Measurements from ENCODE around the gene BMF.
"Not testable (repeated sequence)": the region's sequence is repeated elsewhere in the genome, so short reads cannot be mapped to it uniquely, and the experiment has no call there.

Gene BMF

GRCh38 chr15:40073716-40074490, 34.8 kb downstream of the BMF start:
- not testable (repeated sequence) for H3K27ac ChIP-seq (ENCODE audit: insufficient read depth, low read depth, low read length, poor library complexity, severe bottlenecking); H3K4me3 ChIP-seq (ENCODE audit: insufficient read depth, low read depth, low read length); H3K9me3 ChIP-seq (ENCODE audit: control insufficient read depth, low read length); H3K27me3 ChIP-seq (ENCODE audit: control insufficient read depth, insufficient read depth, low read length, poor library complexity, severe bottlenecking); H3K36me3 ChIP-seq (ENCODE audit: control insufficient read depth, insufficient read depth, low read length)
- peaks cover 13% of the 10 kb centered on the region for H3K4me1 ChIP-seq (ENCODE audit: control insufficient read depth, insufficient read depth, low read length)
- WGBS, 2 experiments = 92 to 96% methylated on average over 25 to 34 of the region's 34 CpGs

GRCh38 chr15:40072216-40072990, 36.3 kb downstream of the BMF start:
- H3K27ac ChIP-seq (ENCODE audit: insufficient read depth, low read depth, low read length, poor library complexity, severe bottlenecking) = no peak overlapping the region
- peaks cover 21% of the 10 kb centered on the region for H3K4me1 ChIP-seq (ENCODE audit: control insufficient read depth, insufficient read depth, low read length)
- no peaks in the 10 kb centered on the region for H3K9me3 ChIP-seq (ENCODE audit: control insufficient read depth, low read length)
- WGBS, 2 experiments = 91 to 94% methylated on average over 34 of the region's 34 CpGs
- H3K36me3 ChIP-seq (ENCODE audit: control insufficient read depth, insufficient read depth, low read length) = no peaks in the 10 kb centered on the region
- no peak overlapping the region for H3K4me3 ChIP-seq (ENCODE audit: insufficient read depth, low read depth, low read length)
- H3K27me3 ChIP-seq (ENCODE audit: control insufficient read depth, insufficient read depth, low read length, poor library complexity, severe bottlenecking) = no peaks in the 10 kb centered on the region

GRCh38 chr15:40070608-40071218, 38.0 kb downstream of the BMF start:
- peaks cover 28% of the 10 kb centered on the region for H3K4me1 ChIP-seq (ENCODE audit: control insufficient read depth, insufficient read depth, low read length)
- 93 to 96% methylated on average over 8 of the region's 8 CpGs for WGBS, 2 experiments
- no peak overlapping the region for H3K27ac ChIP-seq (ENCODE audit: insufficient read depth, low read depth, low read length, poor library complexity, severe bottlenecking)

GRCh38 chr15:40070166-40070557, 38.5 kb downstream of the BMF start:
- H3K4me1 ChIP-seq (ENCODE audit: control insufficient read depth, insufficient read depth, low read length) = peaks cover 28% of the 10 kb centered on the region
- no peaks in the 10 kb centered on the region for H3K27me3 ChIP-seq (ENCODE audit: control insufficient read depth, insufficient read depth, low read length, poor library complexity, severe bottlenecking)
- H3K36me3 ChIP-seq (ENCODE audit: control insufficient read depth, insufficient read depth, low read length) = no peaks in the 10 kb centered on the region
- no peaks in the 10 kb centered on the region for H3K9me3 ChIP-seq (ENCODE audit: control insufficient read depth, low read length)
- 67 to 69% methylated on average over 5 of the region's 5 CpGs for WGBS, 2 experiments
- H3K27ac ChIP-seq (ENCODE audit: insufficient read depth, low read depth, low read length, poor library complexity, severe bottlenecking) = no peak overlapping the region
- no peak overlapping the region for H3K4me3 ChIP-seq (ENCODE audit: insufficient read depth, low read depth, low read length)

More at GRCh38 chr15:40070608-40071218, 38.0 kb downstream of the BMF start:
- H3K36me3 ChIP-seq (ENCODE audit: control insufficient read depth, insufficient read depth, low read length) = no peaks in the 10 kb centered on the region
- no peaks in the 10 kb centered on the region for H3K9me3 ChIP-seq (ENCODE audit: control insufficient read depth, low read length)
- H3K4me3 ChIP-seq (ENCODE audit: insufficient read depth, low read depth, low read length) = no peak overlapping the region
- H3K27me3 ChIP-seq (ENCODE audit: control insufficient read depth, insufficient read depth, low read length, poor library complexity, severe bottlenecking) = no peaks in the 10 kb centered on the region

GRCh38 chr15:40069178-40070165, 39.2 kb downstream of the BMF start:
- WGBS, 2 experiments = 32 to 33% methylated on average over 32 of the region's 32 CpGs
- H3K4me3 ChIP-seq (ENCODE audit: insufficient read depth, low read depth, low read length) = no peak overlapping the region
- no peaks in the 10 kb centered on the region for H3K9me3 ChIP-seq (ENCODE audit: control insufficient read depth, low read length)
- H3K27ac ChIP-seq (ENCODE audit: insufficient read depth, low read depth, low read length, poor library complexity, severe bottlenecking) = peak overlapping the region; percentile 78
- peaks cover 29% of the 10 kb centered on the region for H3K4me1 ChIP-seq (ENCODE audit: control insufficient read depth, insufficient read depth, low read length)
- H3K36me3 ChIP-seq (ENCODE audit: control insufficient read depth, insufficient read depth, low read length) = no peaks in the 10 kb centered on the region
- H3K27me3 ChIP-seq (ENCODE audit: control insufficient read depth, insufficient read depth, low read length, poor library complexity, severe bottlenecking) = no peaks in the 10 kb centered on the region

GRCh38 chr15:40067921-40068624, 40.6 kb downstream of the BMF start:
- WGBS, 2 experiments = 86 to 89% methylated on average over 5 of the region's 6 CpGs
- no peak overlapping the region for H3K27ac ChIP-seq (ENCODE audit: insufficient read depth, low read depth, low read length, poor library complexity, severe bottlenecking)
- no peaks in the 10 kb centered on the region for H3K36me3 ChIP-seq (ENCODE audit: control insufficient read depth, insufficient read depth, low read length)
- H3K27me3 ChIP-seq (ENCODE audit: control insufficient read depth, insufficient read depth, low read length, poor library complexity, severe bottlenecking) = no peaks in the 10 kb centered on the region
- H3K4me3 ChIP-seq (ENCODE audit: insufficient read depth, low read depth, low read length) = no peak overlapping the region
- H3K9me3 ChIP-seq (ENCODE audit: control insufficient read depth, low read length) = no peaks in the 10 kb centered on the region
- peaks cover 43% of the 10 kb centered on the region for H3K4me1 ChIP-seq (ENCODE audit: control insufficient read depth, insufficient read depth, low read length)

GRCh38 chr15:40066589-40066988, 42.1 kb downstream of the BMF start:
- WGBS, 2 experiments = 92 to 93% methylated on average over 5 of the region's 5 CpGs
- Histone ChIP-seq H3K4me1 (ENCODE audit: control insufficient read depth, insufficient read depth, low read length) (peaks cover 43% of the 10 kb centered on the region), H3K4me3 (ENCODE audit: insufficient read depth, low read depth, low read length) (no peak overlapping the region), H3K27me3 (ENCODE audit: control insufficient read depth, insufficient read depth, low read length, poor library complexity, severe bottlenecking) (no peaks in the 10 kb centered on the region), H3K27ac (ENCODE audit: insufficient read depth, low read depth, low read length, poor library complexity, severe bottlenecking) (no peak overlapping the region), H3K36me3 (ENCODE audit: control insufficient read depth, insufficient read depth, low read length) (no peaks in the 10 kb centered on the region), H3K9me3 (ENCODE audit: control insufficient read depth, low read length) (no peaks in the 10 kb centered on the region)

GRCh38 chr15:40065166-40065565, 43.5 kb downstream of the BMF start:
- no peaks in the 10 kb centered on the region for H3K9me3 ChIP-seq (ENCODE audit: control insufficient read depth, low read length)

GRCh38 chr15:40064231-40064894, 44.3 kb downstream of the BMF start:
- no peak overlapping the region for H3K27ac ChIP-seq (ENCODE audit: insufficient read depth, low read depth, low read length, poor library complexity, severe bottlenecking)

More at GRCh38 chr15:40065166-40065565, 43.5 kb downstream of the BMF start:
- H3K27ac ChIP-seq (ENCODE audit: insufficient read depth, low read depth, low read length, poor library complexity, severe bottlenecking) = no peak overlapping the region
- H3K27me3 ChIP-seq (ENCODE audit: control insufficient read depth, insufficient read depth, low read length, poor library complexity, severe bottlenecking) = no peaks in the 10 kb centered on the region
- WGBS, 2 experiments = 94% methylated on average over 3 of the region's 3 CpGs
- peaks cover 46% of the 10 kb centered on the region for H3K4me1 ChIP-seq (ENCODE audit: control insufficient read depth, insufficient read depth, low read length)
- no peaks in the 10 kb centered on the region for H3K36me3 ChIP-seq (ENCODE audit: control insufficient read depth, insufficient read depth, low read length)
- H3K4me3 ChIP-seq (ENCODE audit: insufficient read depth, low read depth, low read length) = no peak overlapping the region

More at GRCh38 chr15:40064231-40064894, 44.3 kb downstream of the BMF start:
- Histone ChIP-seq H3K27me3 (ENCODE audit: control insufficient read depth, insufficient read depth, low read length, poor library complexity, severe bottlenecking) (no peaks in the 10 kb centered on the region), H3K4me3 (ENCODE audit: insufficient read depth, low read depth, low read length) (no peak overlapping the region), H3K36me3 (ENCODE audit: control insufficient read depth, insufficient read depth, low read length) (no peaks in the 10 kb centered on the region), H3K4me1 (ENCODE audit: control insufficient read depth, insufficient read depth, low read length) (peaks cover 39% of the 10 kb centered on the region), H3K9me3 (ENCODE audit: control insufficient read depth, low read length) (no peaks in the 10 kb centered on the region)
- 92 to 93% methylated on average over 8 of the region's 8 CpGs for WGBS, 2 experiments
